MCF 10A (cell line): Measurements from ENCODE around the gene SNRNP48. TPM values are rescaled to one million over a fixed set of nuclear protein-coding genes. Genes with fewer than 3 reads are reported as not detected.
A peak's percentile ranks its signal among the peaks of the same experiment; 100 is the strongest.

Experiments
- BruUV-seq: library from RNA; stranded (reverse); fragments of 400-500 nt; replicated peaks from 2 replicates; lab custom pipeline; 2021; lab: Mats Ljungman, UMichigan
- CTCF ChIA-PET: fragments of 300-600 bp; sonication (Branson Sonifier 250); formaldehyde crosslinking; extraction: SDS; loops from one replicate; lab custom pipeline; 2021; ENCODE audit warnings: antibody characterized with exemption, inconsistent platforms; lab: Yijun Ruan, JAX
- POLR2A ChIA-PET: fragments of 300-600, 350-650 bp; sonication (Branson Sonifier 250); formaldehyde crosslinking; extraction: SDS; loops from one replicate; lab custom pipeline; 2020; ENCODE audit warnings: antibody characterized with exemption, inconsistent platforms; lab: Yijun Ruan, JAX
- DNase-seq: peaks from one replicate; pipeline ENCODE4 v3.0.0-alpha.2; 2018; ENCODE audit not compliant: unreplicated experiment
- H3K27ac Mint-ChIP-seq: one replicate; pipeline ENCODE4 v1.8.0; 2022; ENCODE audit warnings: mild to moderate bottlenecking, low read depth, mixed read lengths; ENCODE audit not compliant: unreplicated experiment
- H3K27me3 Mint-ChIP-seq: one replicate; pipeline ENCODE4 v1.8.0; 2022; ENCODE audit warnings: mixed read lengths; ENCODE audit not compliant: insufficient read depth, unreplicated experiment
- H3K36me3 Mint-ChIP-seq: one replicate; pipeline ENCODE4 v1.8.0; 2022; ENCODE audit warnings: mild to moderate bottlenecking, moderate library complexity, mixed read lengths; ENCODE audit not compliant: insufficient read depth, unreplicated experiment
- H3K4me1 Mint-ChIP-seq: one replicate; pipeline ENCODE4 v1.8.0; 2022; ENCODE audit warnings: mixed read lengths; ENCODE audit not compliant: insufficient read depth, unreplicated experiment
- H3K4me3 Mint-ChIP-seq: one replicate; pipeline ENCODE4 v1.8.0; 2022; ENCODE audit warnings: mild to moderate bottlenecking, moderate library complexity, mixed read lengths; ENCODE audit not compliant: unreplicated experiment
- H3K9me3 Mint-ChIP-seq: one replicate; pipeline ENCODE4 v1.8.0; 2022; ENCODE audit warnings: mixed read lengths; ENCODE audit not compliant: unreplicated experiment
- CTCF ChIP-seq: fragments of 200-600 bp; IDR thresholded peaks from one replicate; pipeline ENCODE4 v1.8.0; 2022; ENCODE audit warnings: antibody characterized with exemption, mild to moderate bottlenecking; ENCODE audit not compliant: unreplicated experiment
- intact Hi-C: fragments of 100-400 bp; cut with micrococcal nuclease; formaldehyde crosslinking; loops from 2 replicates; pipeline ENCODE4 v1.14.1; 2022
- total RNA-seq: library from RNA; stranded (reverse); gene quantifications from 2 replicates; pipeline ENCODE4 v1.2.3, GENCODE V29; 2022

SNRNP48 gene
- total RNA-seq, 1 experiment from 2014 or later, result 10.2 TPM

- no peak for TF ChIP-seq CTCF
- H3K4me1 Mint-ChIP-seq, result no peaks in the 10 kb centered on the region
Observed at GRCh38 chr6:7578931-7579330, 11.1 kb upstream of the SNRNP48 start.

DNA sequence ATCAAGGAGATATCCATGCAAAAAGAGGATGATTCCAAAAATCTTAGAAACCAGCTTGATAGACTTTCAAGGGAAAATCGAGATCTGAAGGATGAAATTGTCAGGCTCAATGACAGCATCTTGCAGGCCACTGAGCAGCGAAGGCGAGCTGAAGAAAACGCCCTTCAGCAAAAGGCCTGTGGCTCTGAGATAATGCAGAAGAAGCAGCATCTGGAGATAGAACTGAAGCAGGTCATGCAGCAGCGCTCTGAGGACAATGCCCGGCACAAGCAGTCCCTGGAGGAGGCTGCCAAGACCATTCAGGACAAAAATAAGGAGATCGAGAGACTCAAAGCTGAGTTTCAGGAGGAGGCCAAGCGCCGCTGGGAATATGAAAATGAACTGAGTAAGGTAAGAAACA is 10.1 kb upstream of the SNRNP48 start:
- no peaks in the 10 kb centered on the region for H3K4me1 Mint-ChIP-seq
- no peak for TF ChIP-seq CTCF
- TSS peak; percentile 16 for BruUV-seq
- CTCF ChIA-PET, result no interaction called here
- H3K27ac Mint-ChIP-seq, result no peak overlapping the region
- H3K9me3 Mint-ChIP-seq, result no peaks in the 10 kb centered on the region
- H3K27me3 Mint-ChIP-seq, result no peaks in the 10 kb centered on the region
- POLR2A ChIA-PET, result interaction anchor here (0.5 to 2.4 kb wide), 14 partner anchors 8 to 268 kb away, joined by 3 to 12 read pairs (median 4); partner anchors contain the start of genes CAGE1, RIOK1 and SNRNP48
- no peak for DNase-seq
- no peaks in the 10 kb centered on the region for H3K36me3 Mint-ChIP-seq
- H3K4me3 Mint-ChIP-seq, result no peak overlapping the region
- intact Hi-C loops, result no loop called here

More at GRCh38 chr6:7578931-7579330, 11.1 kb upstream of the SNRNP48 start:
- intact Hi-C loops, result no loop called here
- BruUV-seq, result no TSS peak
- Mint-ChIP-seq H3K36me3 (no peaks in the 10 kb centered on the region), H3K27ac (no peak overlapping the region), H3K9me3 (no peaks in the 10 kb centered on the region), H3K27me3 (no peaks in the 10 kb centered on the region), H3K4me3 (no peak overlapping the region)
- DNase-seq, result no peak
- POLR2A ChIA-PET, result interaction anchor here (0.6 to 2.4 kb wide), 8 partner anchors 9 to 265 kb away, joined by 3 to 12 read pairs (median 6); partner anchors contain the start of genes CAGE1 and RIOK1
- CTCF ChIA-PET, result interaction anchor here (0.6 to 0.7 kb wide), 2 partner anchors 153 to 155 kb away, joined by 3 to 5 read pairs; no protein-coding TSS in a partner anchor

DNA sequence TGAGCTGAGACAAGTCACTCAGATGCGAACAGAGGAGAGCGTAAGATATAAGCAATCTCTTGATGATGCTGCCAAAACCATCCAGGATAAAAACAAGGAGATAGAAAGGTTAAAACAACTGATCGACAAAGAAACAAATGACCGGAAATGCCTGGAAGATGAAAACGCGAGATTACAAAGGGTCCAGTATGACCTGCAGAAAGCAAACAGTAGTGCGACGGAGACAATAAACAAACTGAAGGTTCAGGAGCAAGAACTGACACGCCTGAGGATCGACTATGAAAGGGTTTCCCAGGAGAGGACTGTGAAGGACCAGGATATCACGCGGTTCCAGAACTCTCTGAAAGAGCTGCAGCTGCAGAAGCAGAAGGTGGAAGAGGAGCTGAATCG is 9.5 kb upstream of the SNRNP48 start:
- CTCF ChIA-PET, result no interaction called here
- H3K36me3 Mint-ChIP-seq, result no peaks in the 10 kb centered on the region
- H3K27ac Mint-ChIP-seq, result no peak overlapping the region
- H3K9me3 Mint-ChIP-seq, result no peaks in the 10 kb centered on the region
- no peak overlapping the region for H3K4me3 Mint-ChIP-seq
- no peak for DNase-seq
- TF ChIP-seq CTCF, result no peak
- intact Hi-C loops, result no loop called here
- no TSS peak for BruUV-seq
- POLR2A ChIA-PET, result interaction anchor here (0.6 to 2.4 kb wide), 13 partner anchors 8 to 288 kb away, joined by 3 to 12 read pairs (median 4); partner anchors contain the start of gene SNRNP48
- H3K4me1 Mint-ChIP-seq, result no peaks in the 10 kb centered on the region
- no peaks in the 10 kb centered on the region for H3K27me3 Mint-ChIP-seq

- intact Hi-C loops, result no loop called here
- CTCF ChIA-PET, result interaction anchor here (0.6 kb wide), 1 partner anchor 99 kb away, joined by 3 read pairs; no protein-coding TSS in a partner anchor
- no peaks in the 10 kb centered on the region for H3K4me1 Mint-ChIP-seq
- BruUV-seq, result no TSS peak
- no peak overlapping the region for H3K27ac Mint-ChIP-seq
- POLR2A ChIA-PET, result interaction anchor here (0.6 to 2.4 kb wide), 10 partner anchors 9 to 289 kb away, joined by 3 to 12 read pairs (median 3); partner anchors contain the start of gene SNRNP48
- no peak for DNase-seq
- H3K4me3 Mint-ChIP-seq, result no peak overlapping the region
- no peak for TF ChIP-seq CTCF
- H3K9me3 Mint-ChIP-seq, result no peaks in the 10 kb centered on the region
- H3K27me3 Mint-ChIP-seq, result no peaks in the 10 kb centered on the region
- H3K36me3 Mint-ChIP-seq, result no peaks in the 10 kb centered on the region
Observed at GRCh38 chr6:7580927-7581618, 8.9 kb upstream of the SNRNP48 start.
